Measurements from ENCODE around the gene CYP4F3. TPM values are rescaled to one million over a fixed set of nuclear protein-coding genes. Genes with fewer than 3 reads are reported as not detected.

The CYP4F3 gene
- total RNA-seq, 1 donor from 2014 or later = not detected

Small RNA genes within 50 kb of the gene (small RNA-seq; reads per million reads assigned to genes)
- not detected for gene AD000091.1

Other genes with a start within 250 kb of the CYP4F3 start
- 65.2 TPM for gene AKAP8L, start 221.9 kb upstream of the CYP4F3 start, total RNA-seq
- gene WIZ, start 190.9 kb upstream of the CYP4F3 start, total RNA-seq = 10.6 TPM
- 0.41 TPM for gene RASAL3, start 176.4 kb upstream of the CYP4F3 start, total RNA-seq
- not detected for gene PGLYRP2, start 161.4 kb upstream of the CYP4F3 start, total RNA-seq
- gene CYP4F22, start 132.4 kb upstream of the CYP4F3 start, total RNA-seq = not detected
- not detected for gene CYP4F8, start 25.7 kb upstream of the CYP4F3 start, total RNA-seq
- gene CYP4F12, start 32.2 kb downstream of the CYP4F3 start, total RNA-seq = 0.41 TPM
- gene OR10H2, start 87.1 kb downstream of the CYP4F3 start, total RNA-seq = not detected
- gene OR10H3, start 97.1 kb downstream of the CYP4F3 start, total RNA-seq = not detected
- gene OR10H5, start 146.8 kb downstream of the CYP4F3 start, total RNA-seq = under 0.01 TPM
- gene OR10H1, start 174.8 kb downstream of the CYP4F3 start, total RNA-seq = not detected

Data from frontal cortex (tissue), 1 donor.